Stimulated activated CD4-positive, alpha-beta T cell treated with anti-CD3 and anti-CD28 coated beads, TNF-alpha, amount 100 ng/mL, for 1 hour (primary cell): ENCODE measurements around the gene ALDOC.

Source experiments
- DNase-seq, 3 donors: peaks; one replicate each; pipeline ENCODE4 v3.0.0-alpha.2; 2020; ENCODE audit warnings: low read depth in 3 of 3, low spot score in 1 of 3

ALDOC gene

GRCh38 chr17:28553000-28553505 lies 23.6 kb downstream of the ALDOC start:
- no peak for DNase-seq

- DNase-seq: peak; percentile 39 to 78 (median 55)
These were observed 24.3 kb downstream of the ALDOC start, which contains the start of gene UNC119 for GRCh38 chr17:28552176-28552999. Gene UNC119, minus strand, starts transcription at chr17:28552624. Its CDS starts 67 bp downstream, at chr17:28552557.

- DNase-seq: no peak
These were observed 25.1 kb downstream of the ALDOC start for GRCh38 chr17:28551421-28552175.

- no peak for DNase-seq
These were observed 25.8 kb downstream of the ALDOC start for GRCh38 chr17:28550858-28551257.

- DNase-seq: peak in 2 of 3 donors; percentile 21 to 31
These were observed 27.2 kb downstream of the ALDOC start for GRCh38 chr17:28549236-28550132.

GRCh38 chr17:28548417-28549130 lies 28.1 kb downstream of the ALDOC start:
- no peak for DNase-seq

GRCh38 chr17:28547623-28548416 lies 28.9 kb downstream of the ALDOC start:
- DNase-seq: peak in 2 of 3 donors; percentile 20 to 49

GRCh38 chr17:28547096-28547622 lies 29.5 kb downstream of the ALDOC start:
- no peak for DNase-seq

- DNase-seq: no peak
These were observed 30.8 kb downstream of the ALDOC start for GRCh38 chr17:28545787-28546415.

- DNase-seq: no peak
These were observed 31.6 kb downstream of the ALDOC start for GRCh38 chr17:28545141-28545503.

- no peak for DNase-seq
These were observed 32.1 kb downstream of the ALDOC start for GRCh38 chr17:28544402-28545140.

- no peak for DNase-seq
These were observed 35.3 kb downstream of the ALDOC start for GRCh38 chr17:28541439-28541838.

GRCh38 chr17:28540231-28540630 lies 36.5 kb downstream of the ALDOC start:
- DNase-seq: no peak

- no peak for DNase-seq
These were observed 38.3 kb downstream of the ALDOC start for GRCh38 chr17:28538296-28538895.

GRCh38 chr17:28537219-28537610 lies 39.5 kb downstream of the ALDOC start:
- no peak for DNase-seq

- no peak for DNase-seq
These were observed 40.0 kb downstream of the ALDOC start for GRCh38 chr17:28536532-28537218.

- no peak for DNase-seq
These were observed 41.8 kb downstream of the ALDOC start for GRCh38 chr17:28534740-28535375.
